Fibroblast of the aortic adventitia (primary cell): Measurements from ENCODE around the gene ODAD4. TPM values are rescaled to one million over a fixed set of nuclear protein-coding genes. Genes with fewer than 3 reads are reported as not detected.
A peak's percentile ranks its signal among the peaks of the same experiment; 100 is the strongest.
"Not testable (repeated sequence)": the region's sequence is repeated elsewhere in the genome, so short reads cannot be mapped to it uniquely, and the experiment has no call there.

ENCODE experiments used
- DNase-seq: peaks from one replicate; pipeline ENCODE4 v3.0.0-alpha.2; 2010; ENCODE audit warnings: low read depth
- H3K4me3 ChIP-seq: 2 replicates; pipeline ENCODE4 v1.5.1; 2011; ENCODE audit warnings: low read depth, mild to moderate bottlenecking, control low read depth, low read length, moderate library complexity
- CTCF ChIP-seq: IDR thresholded peaks from 2 replicates; pipeline ENCODE4 v1.5.1; 2011; ENCODE audit warnings: mild to moderate bottlenecking, low read length, control low read depth, inconsistent platforms; ENCODE audit not compliant: insufficient read depth
- total RNA-seq: library from RNA; depleted of rRNA; stranded (reverse); fragments of >200 nt; gene quantifications from 2 replicates; pipeline ENCODE4 v1.2.3, GENCODE V29; 2012; ENCODE audit warnings: low replicate concordance

The ODAD4 gene
- total RNA-seq, 1 donor = 1.2 TPM

DNA sequence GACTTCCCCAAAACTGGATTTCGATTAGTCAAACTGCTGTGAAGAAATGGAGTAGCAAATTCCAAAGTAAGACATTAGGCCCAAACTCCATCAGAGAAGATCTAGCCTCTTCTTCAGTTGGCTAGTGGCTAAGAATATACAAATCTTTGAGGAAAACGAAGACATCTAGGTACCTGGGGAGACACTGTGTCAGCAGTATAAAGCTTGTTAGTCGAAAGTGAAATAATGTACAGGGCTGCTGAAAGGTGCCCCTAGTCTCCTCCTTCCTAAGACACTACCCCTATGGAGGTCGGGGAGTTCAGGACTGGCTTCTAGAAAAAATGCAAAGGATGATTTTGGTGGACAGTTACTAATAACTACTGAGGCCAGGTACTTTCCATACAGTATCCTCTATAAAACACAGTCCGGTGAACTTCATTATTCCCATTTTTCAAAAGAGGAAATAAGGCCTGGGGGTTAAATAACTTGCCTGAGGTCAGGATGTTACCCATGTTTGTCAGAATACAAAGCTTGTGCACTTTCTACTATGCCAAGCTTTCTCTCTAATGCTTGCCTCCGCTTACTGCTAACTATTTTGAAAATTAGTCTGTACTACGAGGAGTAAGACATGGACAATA lies 71.9 kb downstream of the ODAD4 start:
- no peak for DNase-seq
- no peak overlapping the region for H3K4me3 ChIP-seq
- TF ChIP-seq CTCF = no peak

DNA sequence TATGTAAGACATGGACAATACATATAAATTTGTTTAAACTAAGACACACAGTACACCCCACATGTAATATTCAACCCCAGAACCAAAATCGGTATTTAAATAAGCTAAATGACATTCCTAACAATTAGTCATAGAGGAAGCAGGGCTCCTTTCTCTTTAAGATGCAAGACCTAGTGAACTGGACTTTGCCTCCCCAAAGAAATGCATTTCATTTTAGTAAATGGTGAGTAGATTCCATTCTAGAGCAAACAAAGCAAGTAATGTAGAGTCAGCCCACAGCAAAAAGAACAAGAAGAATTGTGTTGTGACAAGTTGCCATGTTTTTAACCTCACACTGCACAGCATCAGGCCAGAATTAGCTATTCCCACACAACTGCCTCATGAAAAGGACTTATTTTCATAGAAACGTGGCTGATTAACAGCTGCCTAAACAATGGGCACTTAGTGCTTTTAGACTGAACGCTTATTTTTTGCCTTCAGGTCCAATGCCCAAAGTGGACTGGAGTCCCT lies 72.4 kb downstream of the ODAD4 start:
- TF ChIP-seq CTCF = no peak
- H3K4me3 ChIP-seq = no peak overlapping the region
- DNase-seq = no peak

GRCh38 chr17:42005166-42005565 lies 74.7 kb downstream of the ODAD4 start:
- no peak overlapping the region for H3K4me3 ChIP-seq
- no peak for TF ChIP-seq CTCF
- DNase-seq = no peak

DNA sequence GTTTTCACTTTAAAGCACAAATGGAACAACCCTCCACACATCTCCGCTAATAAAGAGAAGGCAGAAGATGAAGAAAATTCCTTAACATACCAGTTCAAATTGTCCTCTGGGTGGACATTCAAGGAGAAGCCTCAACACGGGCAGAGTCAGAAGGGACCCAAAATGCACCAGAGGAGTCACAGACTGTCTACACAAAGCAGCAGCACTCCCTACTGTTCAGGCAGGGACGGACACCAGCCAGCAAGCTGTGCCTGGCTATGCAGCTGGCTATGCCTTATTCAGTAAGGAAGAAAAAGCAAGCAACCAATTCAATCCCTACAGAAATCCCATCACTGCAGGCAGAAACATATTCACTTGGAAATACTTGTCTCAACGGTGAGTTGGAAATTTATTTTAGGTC lies 78.8 kb downstream of the ODAD4 start:
- no peak overlapping the region for H3K4me3 ChIP-seq
- TF ChIP-seq CTCF = peak; percentile 14
- DNase-seq = no peak

- peak; percentile 77 for DNase-seq
- not testable (repeated sequence) for H3K4me3 ChIP-seq
These were observed 79.9 kb downstream of the ODAD4 start for GRCh38 chr17:42010266-42010680.

GRCh38 chr17:42010898-42011516 lies 80.6 kb downstream of the ODAD4 start:
- peak; percentile 59 for DNase-seq
- no peak for TF ChIP-seq CTCF
- H3K4me3 ChIP-seq = no peak overlapping the region

DNA sequence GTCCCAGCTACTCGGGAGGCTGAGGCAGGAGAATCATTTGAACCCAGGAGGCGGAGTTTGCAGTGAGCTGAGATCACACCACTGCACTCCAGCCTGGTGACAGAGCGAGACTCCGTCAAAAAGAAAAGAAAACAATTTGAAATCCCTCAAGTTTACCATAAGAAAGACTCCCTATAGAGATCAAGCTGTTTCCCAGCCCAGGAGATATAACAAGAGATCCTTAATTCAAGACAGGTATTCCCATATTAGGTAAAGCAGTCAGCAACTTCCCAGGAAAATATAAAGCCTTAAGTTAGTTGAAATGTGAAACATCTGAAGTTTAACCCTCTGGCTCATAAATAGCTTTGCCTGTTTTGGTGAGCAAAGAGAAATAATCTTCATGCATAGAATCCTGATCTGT lies 81.9 kb downstream of the ODAD4 start:
- H3K4me3 ChIP-seq, DNase-seq: not testable (repeated sequence)

- not testable (repeated sequence) for H3K4me3 ChIP-seq, DNase-seq
These were observed 83.3 kb downstream of the ODAD4 start for GRCh38 chr17:42013740-42014139.

Other genes with a start within 250 kb of the ODAD4 start
- gene EIF1, start 241.7 kb upstream of the ODAD4 start, total RNA-seq = 99.7 and 102 TPM in 2 replicates
- not detected in 2 replicates for gene GAST, start 218.3 kb upstream of the ODAD4 start, total RNA-seq
- gene HAP1, start 196.0 kb upstream of the ODAD4 start, total RNA-seq = under 0.01 TPM in 1 of 2 replicates, not detected in the other
- gene JUP, start 143.9 kb upstream of the ODAD4 start, total RNA-seq = 4.7 and 8.9 TPM in 2 replicates
- 30.2 and 35.5 TPM in 2 replicates for gene P3H4, start 118.7 kb upstream of the ODAD4 start, total RNA-seq
- 187 and 270 TPM in 2 replicates for gene FKBP10, start 117.6 kb upstream of the ODAD4 start, total RNA-seq
- gene NT5C3B, start 94.4 kb upstream of the ODAD4 start, total RNA-seq = 38.5 and 93.2 TPM in 2 replicates
- 0.09 and 0.90 TPM in 2 replicates for gene KLHL10, start 92.8 kb upstream of the ODAD4 start, total RNA-seq
- gene KLHL11, start 65.2 kb upstream of the ODAD4 start, total RNA-seq = 29.0 and 30.4 TPM in 2 replicates
- gene ACLY, start 11.7 kb upstream of the ODAD4 start, total RNA-seq = 64.1 and 159 TPM in 2 replicates
- 64.3 and 84.2 TPM in 2 replicates for gene CNP, start 36.2 kb downstream of the ODAD4 start, total RNA-seq
- gene DNAJC7, start 86.8 kb downstream of the ODAD4 start, total RNA-seq = 58.0 and 131 TPM in 2 replicates
- gene NKIRAS2, start 89.5 kb downstream of the ODAD4 start, total RNA-seq = 17.1 and 27.1 TPM in 2 replicates
- gene C17orf113, start 120.0 kb downstream of the ODAD4 start, total RNA-seq = 0.09 and 0.49 TPM in 2 replicates
- not detected in 2 replicates for gene ZNF385C, start 167.9 kb downstream of the ODAD4 start, total RNA-seq
- gene DHX58, start 182.1 kb downstream of the ODAD4 start, total RNA-seq = 11.3 and 24.3 TPM in 2 replicates
- 8.5 and 13.7 TPM in 2 replicates for gene KAT2A, start 190.8 kb downstream of the ODAD4 start, total RNA-seq
- not detected in 2 replicates for gene HSPB9, start 192.2 kb downstream of the ODAD4 start, total RNA-seq
- gene RAB5C, start 224.4 kb downstream of the ODAD4 start, total RNA-seq = 8.3 and 82.2 TPM in 2 replicates